LNCaP clone FGC (cell line): ENCODE measurements around the gene ACVR2B.

Source experiments
- DNase-seq: peaks from one replicate; pipeline ENCODE4 v3.0.0-alpha.2; 2011; ENCODE audit warnings: low read depth
- H3K4me3 ChIP-seq: 2 replicates; pipeline ENCODE4 v1.5.1; 2011; ENCODE audit warnings: mild to moderate bottlenecking, low read depth, low read length, control low read depth
- CTCF ChIP-seq: IDR thresholded peaks from 2 replicates; pipeline ENCODE4 v1.5.1; 2012; ENCODE audit warnings: mild to moderate bottlenecking; ENCODE audit not compliant: control insufficient read depth, insufficient read depth; ENCODE audit errors: extremely low read depth

The ACVR2B gene

GRCh38 chr3:38446085-38446686 is 7.5 kb upstream of the ACVR2B start:
- H3K4me3 ChIP-seq, result no peak overlapping the region
- no peak for TF ChIP-seq CTCF
- DNase-seq, result no peak

GRCh38 chr3:38446812-38447211 is 6.9 kb upstream of the ACVR2B start:
- no peak for DNase-seq
- TF ChIP-seq CTCF, result no peak
- no peak overlapping the region for H3K4me3 ChIP-seq

- no peak for DNase-seq
- no peak overlapping the region for H3K4me3 ChIP-seq
- no peak for TF ChIP-seq CTCF
Observed at GRCh38 chr3:38450853-38451252, 2.8 kb upstream of the ACVR2B start.

- peak overlapping the region; percentile 65 for H3K4me3 ChIP-seq
- DNase-seq, result no peak
- TF ChIP-seq CTCF, result no peak
Observed at GRCh38 chr3:38453913-38454177, 155 bp downstream of the ACVR2B start.

GRCh38 chr3:38454178-38454883 is 641 bp downstream of the ACVR2B start:
- TF ChIP-seq CTCF, result 0 out of 2 replicates have a peak, but pooled peaks have one; percentile 9
- no peak for DNase-seq
- peak overlapping the region; percentile 65 for H3K4me3 ChIP-seq

GRCh38 chr3:38454884-38455638 is 1.4 kb downstream of the ACVR2B start:
- TF ChIP-seq CTCF, result no peak
- no peak for DNase-seq
- peak overlapping the region; percentile 65 for H3K4me3 ChIP-seq
